K562 (cell line): Measurements from ENCODE around the gene CHCHD1. TPM values are rescaled to one million over a fixed set of nuclear protein-coding genes. Genes with fewer than 3 reads are reported as not detected.
A peak's percentile ranks its signal among the peaks of the same experiment; 100 is the strongest.

ENCODE experiments used
- ATAC-seq: fragments of 200-7000 bp; cut with Tn5 transposase; 3 replicates; pipeline ENCODE4 v1.9.1; 2020; ENCODE audit warnings: moderate library complexity
- BruUV-seq: library from RNA; stranded (reverse); fragments of 400-500 nt; replicated peaks from 2 replicates; lab custom pipeline; 2021; lab: Mats Ljungman, UMichigan
- CTCF ChIA-PET: fragments of 300-600 bp; formaldehyde crosslinking; extraction: SDS; loops from one replicate; lab custom pipeline; 2021; ENCODE audit warnings: low intra/inter-chr PET ratio; lab: Yijun Ruan, JAX
- POLR2A ChIA-PET: fragments of 300-600, 350-650 bp; sonication (Branson Sonifier 250); formaldehyde crosslinking; extraction: SDS; loops from one replicate; lab custom pipeline; 2021; ENCODE audit warnings: antibody characterized with exemption, inconsistent platforms; lab: Yijun Ruan, JAX
- DNase-seq, 4 experiments: peaks; one replicate each; pipeline versions ENCODE4 v3.0.0 to v3.0.0-alpha.2; 2011 to 2018; ENCODE audit warnings: low spot score in 3 of 4, mixed read lengths in 3 of 4; ENCODE audit errors: extremely low read depth in 1 of 4
- FAIRE-seq: peaks from 2 replicates; lab custom pipeline; 2011; peaks lifted over from hg19 to GRCh38; lab: Jason Lieb, UNC
- H2AFZ ChIP-seq: 2 replicates; pipeline ENCODE4 v1.6.0; 2011; ENCODE audit warnings: low read depth, low read length, control low read depth, inconsistent platforms
- H3K27ac ChIP-seq: fragments of 200-600 bp; 3 replicates; pipeline ENCODE4 v1.8.0; 2011; ENCODE audit warnings: low read depth, mild to moderate bottlenecking, control low read depth, inconsistent platforms, low read length, moderate library complexity, mixed read lengths; ENCODE audit errors: extremely low read depth
- H3K27me3 ChIP-seq, 2 experiments: fragments of 300-600 bp in 1 of 2; 2 replicates in 1 of 2; 3 replicates in 1 of 2; pipeline versions ENCODE4 v1.6.0 to v1.8.0; 2011; ENCODE audit warnings: inconsistent platforms in 2 of 2, low read length in 2 of 2, mild to moderate bottlenecking in 1 of 2, mixed read lengths in 1 of 2, moderate library complexity in 1 of 2; ENCODE audit not compliant: control insufficient read depth in 2 of 2, insufficient read depth in 2 of 2
- H3K36me3 ChIP-seq: fragments of 300-600 bp; 3 replicates; pipeline ENCODE4 v1.8.0; 2011; ENCODE audit warnings: mild to moderate bottlenecking, low read length, inconsistent platforms; ENCODE audit not compliant: control insufficient read depth, insufficient read depth
- H3K4me1 ChIP-seq, 2 experiments: fragments of 200-600 bp in 1 of 2; replicated peaks in 1 of 2; 2 replicates in 1 of 2; 3 replicates in 1 of 2; pipeline versions ENCODE4 v1.5.1 to v1.8.0; 2011; ENCODE audit warnings: inconsistent platforms in 2 of 2, low read length in 2 of 2, mild to moderate bottlenecking in 1 of 2, mixed read lengths in 1 of 2, moderate library complexity in 1 of 2; ENCODE audit not compliant: control insufficient read depth in 2 of 2, insufficient read depth in 2 of 2
- H3K4me2 ChIP-seq: 2 replicates; pipeline ENCODE4 v1.6.1; 2011; ENCODE audit warnings: low read length, control low read depth, inconsistent platforms, mixed read lengths; ENCODE audit not compliant: insufficient read depth
- H3K4me3 ChIP-seq: fragments of 200-600 bp; sonication (generic), shearing (Covaris generic); 2 replicates; pipeline ENCODE4 v1.5.1; 2016; ENCODE audit warnings: control low read depth, inconsistent platforms
- H3K79me2 ChIP-seq: fragments of 200-600 bp; 3 replicates; pipeline ENCODE4 v1.8.0; 2011; ENCODE audit warnings: low read length, inconsistent platforms; ENCODE audit not compliant: control insufficient read depth, insufficient read depth
- H3K9ac ChIP-seq, 2 experiments: 2 replicates each; pipeline versions ENCODE4 v1.6.0 to v1.6.1; 2011; ENCODE audit warnings: low read depth in 2 of 2, low read length in 2 of 2, control low read depth in 1 of 2, inconsistent platforms in 1 of 2, mild to moderate bottlenecking in 1 of 2, mixed read lengths in 1 of 2; ENCODE audit not compliant: insufficient read depth in 1 of 2
- H3K9me1 ChIP-seq: one replicate; pipeline ENCODE4 v1.6.0; 2011; ENCODE audit warnings: inconsistent platforms, mild to moderate bottlenecking, low read length, moderate library complexity; ENCODE audit not compliant: control insufficient read depth, insufficient read depth
- H3K9me3 ChIP-seq: replicated peaks from 2 replicates; pipeline ENCODE4 v1.5.1; 2011; ENCODE audit warnings: low read depth, low read length, inconsistent platforms; ENCODE audit not compliant: control insufficient read depth, insufficient read depth
- H4K20me1 ChIP-seq: replicated peaks from 2 replicates; pipeline ENCODE4 v1.6.1; 2011; ENCODE audit warnings: low read length, inconsistent platforms, mixed read lengths; ENCODE audit not compliant: control insufficient read depth, insufficient read depth
- ATF2 ChIP-seq: sonication (generic); formaldehyde crosslinking; IDR thresholded peaks from 2 replicates; pipeline ENCODE4 v1.8.1; 2022; ENCODE audit warnings: missing genetic modification reagents
- EGR1 ChIP-seq: fragments of 450-650 bp; conservative IDR thresholded peaks from 2 replicates; pipeline ENCODE4 v1.6.1; 2017; ENCODE audit warnings: mild to moderate bottlenecking
- FOXP1 ChIP-seq: sonication (generic); formaldehyde crosslinking; IDR thresholded peaks from 2 replicates; pipeline ENCODE4 v1.8.0; 2022; ENCODE audit warnings: mild to moderate bottlenecking, missing genetic modification reagents
- MIER1 ChIP-seq: fragments of 450-650 bp; IDR thresholded peaks from 2 replicates; pipeline ENCODE4 v1.6.1; 2016; ENCODE audit warnings: antibody characterized with exemption, mild to moderate bottlenecking, low read depth
- NCOA1 ChIP-seq: fragments of 450-650 bp; IDR thresholded peaks from 2 replicates; pipeline ENCODE4 v1.6.1; 2016; ENCODE audit warnings: low read depth
- RFX1 ChIP-seq: fragments of 450-650 bp; IDR thresholded peaks from 2 replicates; pipeline ENCODE4 v1.6.1; 2016; ENCODE audit warnings: mild to moderate bottlenecking, moderate library complexity
- SOX6 ChIP-seq: fragments of 450-650 bp; IDR thresholded peaks from 2 replicates; pipeline ENCODE4 v1.6.1; 2014; ENCODE audit warnings: mild to moderate bottlenecking
- TEAD4 ChIP-seq, 2 experiments: sonication (generic) in 1 of 2; formaldehyde crosslinking in 1 of 2; IDR thresholded peaks; 2 replicates each; pipeline versions ENCODE4 v1.6.1 to v1.8.0; 2012 to 2022; ENCODE audit warnings: borderline replicate concordance in 1 of 2, inconsistent platforms in 1 of 2, low read length in 1 of 2, mild to moderate bottlenecking in 1 of 2, missing genetic modification reagents in 1 of 2
- ZKSCAN8 ChIP-seq: fragments of 200-800 bp; sonication (Bioruptor generic); IDR thresholded peaks from 2 replicates; pipeline ENCODE4 v1.6.1; 2016; ENCODE audit warnings: missing genetic modification characterization, missing compliant biosample characterization
- ZNF124 ChIP-seq: sonication (generic); formaldehyde crosslinking; IDR thresholded peaks from 2 replicates; pipeline ENCODE4 v1.8.1; 2022; ENCODE audit warnings: missing genetic modification reagents
- ZNF165 ChIP-seq: fragments of 250-450 bp; sonication (Bioruptor Pico); IDR thresholded peaks from 2 replicates; pipeline ENCODE4 v1.4.0; 2020; ENCODE audit warnings: borderline replicate concordance
- ZNF263 ChIP-seq: sonication (generic); formaldehyde crosslinking; IDR thresholded peaks from 2 replicates; pipeline ENCODE4 v1.8.0; 2022; ENCODE audit warnings: mild to moderate bottlenecking, missing genetic modification reagents, borderline replicate concordance
- WGBS: fragments of 100-300 bp; shearing (Covaris generic); methylation state at CpG from one replicate; pipeline ENCODE4 v1.1.6; 2016; ENCODE audit warnings: low coverage, mixed read lengths; ENCODE audit not compliant: insufficient coverage; ENCODE audit errors: missing lambda C conversion rate; 5-methylcytosine and 5-hydroxymethylcytosine counted together
- in situ Hi-C: fragments of 300-500 bp; cut with MboI; formaldehyde crosslinking; loops from 4 replicates; pipeline ENCODE4 v1.15.0; 2018; ENCODE audit warnings: inconsistent platforms, mixed read lengths
- intact Hi-C: fragments of 100-400 bp; cut with micrococcal nuclease; formaldehyde crosslinking; loops from 2 replicates; pipeline ENCODE4 v1.14.2; 2022
- polyA plus RNA-seq, 8 experiments: library from polyadenylated mRNA; depleted of rRNA in 4 of 8; stranded (reverse) in 5 of 8; unstranded in 3 of 8; fragments of >200 nt; fragmentation: Nextera tagmentation in 2 of 8; fragmentation: Illumina TruSeq in 1 of 8; extraction: Ambion mirVana in 2 of 8; extraction: Trizol in 1 of 8; gene quantifications; 2 replicates each; pipeline versions ENCODE4 v1.2.1 to v1.2.3, GENCODE V29; 2011 to 2014; ENCODE audit warnings: inconsistent platforms in 1 of 8, missing spikeins in 1 of 8
- total RNA-seq, 7 experiments: library from RNA; depleted of rRNA in 6 of 7; stranded (reverse); fragments of >200 nt in 6 of 7; fragmentation: Illumina TruSeq in 2 of 7; extraction: Trizol in 2 of 7; gene quantifications; 2 replicates each; pipeline versions ENCODE4 v1.2.1 to v1.2.3, GENCODE V29; 2011 to 2021; ENCODE audit warnings: low replicate concordance in 1 of 7
- TF ChIP-seq, protein P1 (sequence below): fragments of 450-650 bp; formaldehyde crosslinking; IDR thresholded peaks from 2 replicates; pipeline ENCODE4 v1.4.0; 2020; ENCODE audit warnings: mild to moderate bottlenecking, moderate library complexity

CHCHD1 gene
- total and polyA plus RNA-seq, 9 of the 15 experiments (the other 6 are each of a cell fraction or from before 2014, with no cell fraction given): 52.9 to 126 (median 83.4) TPM

DNA sequence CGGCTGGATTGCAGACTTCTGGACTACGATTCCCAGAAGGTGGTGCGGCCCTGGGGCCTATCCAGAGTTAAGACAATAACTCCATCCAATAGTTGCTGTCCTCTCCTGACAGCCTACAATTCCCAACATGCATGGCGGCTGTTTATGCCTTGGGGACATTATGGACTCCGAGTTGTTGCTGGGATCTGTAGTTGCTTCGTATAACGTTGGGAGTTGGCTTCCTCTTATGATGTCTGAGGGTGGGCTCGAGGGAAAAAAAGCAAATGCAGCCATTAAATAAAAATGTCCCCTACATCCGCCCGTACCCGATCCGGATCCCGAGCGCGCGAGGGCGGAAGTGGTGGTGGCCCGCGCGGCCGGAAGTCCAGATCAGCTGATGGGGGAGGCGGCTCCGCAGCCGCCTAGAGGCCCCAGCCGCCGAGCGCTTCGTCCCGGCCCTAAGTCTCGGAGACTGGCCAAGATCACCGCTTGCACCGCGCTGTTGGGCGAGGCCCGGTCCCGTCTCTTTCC, 3.4 kb downstream of the CHCHD1 start, which contains the start of gene ZSWIM8 (continued):
- no peak for TF ChIP-seq RFX1
- TF ChIP-seq ZNF124: no peak
- TF ChIP-seq ZNF263: no peak
- no peak for TF ChIP-seq ZNF165 (CRISPR knock-in tag)
- TF ChIP-seq ZKSCAN8 (CRISPR knock-in tag): no peak

DNA sequence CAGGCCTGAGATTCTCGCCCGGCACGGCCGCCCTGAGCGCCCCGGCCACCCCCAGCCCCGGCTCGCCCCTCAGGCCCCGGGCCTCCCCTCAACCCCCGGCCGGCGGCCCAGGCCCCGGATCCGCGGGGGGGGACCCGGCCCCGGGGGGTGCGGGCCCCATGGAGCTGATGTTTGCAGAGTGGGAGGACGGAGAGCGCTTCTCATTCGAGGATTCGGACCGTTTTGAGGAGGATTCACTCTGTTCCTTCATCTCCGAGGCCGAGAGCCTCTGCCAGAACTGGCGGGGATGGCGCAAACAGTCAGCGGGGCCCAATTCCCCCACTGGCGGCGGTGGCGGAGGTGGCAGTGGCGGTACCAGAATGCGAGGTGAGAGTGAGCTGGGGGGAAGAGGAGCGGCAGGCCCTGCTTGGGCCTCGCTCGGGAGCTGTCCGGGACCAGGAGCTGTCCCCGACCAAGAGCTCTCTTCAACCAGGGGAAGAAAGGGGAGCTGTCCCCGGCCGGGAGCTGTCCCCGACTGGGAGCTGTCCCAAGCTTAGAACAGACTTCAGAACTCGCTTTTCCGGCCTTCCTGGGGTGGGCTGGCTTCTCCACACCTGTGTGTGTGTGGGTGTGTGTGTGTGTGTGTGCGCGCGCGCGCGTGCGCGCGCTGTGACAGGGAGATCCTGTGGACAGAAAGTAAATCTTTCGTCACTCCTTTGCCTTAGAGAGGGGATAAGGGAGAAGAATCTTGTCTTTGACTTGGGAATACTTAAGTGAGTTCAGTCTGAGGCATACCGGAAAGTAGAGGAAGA, 4.1 kb downstream of the CHCHD1 start:
- peak overlapping the region; percentile 89 for H3K4me3 ChIP-seq
- H2AFZ ChIP-seq: peak overlapping the region; percentile 94
- intact Hi-C loops: loop anchor here (2.0 to 10.0 kb wide), 2 partner anchors 25 to 319 kb away; partner anchors contain the start of gene NDST2
- ChIA-PET POLR2A (interaction anchor here (0.6 to 6.7 kb wide), 9 partner anchors 9 to 185 kb away, joined by 3 to 61 read pairs (median 4); a partner anchor contains a TSS), CTCF (no interaction called here)
- peaks cover 29% of the 10 kb centered on the region; the same call in 2 of the 3 replicates for H3K36me3 ChIP-seq
- under 1% methylated on average over 29 of the region's 54 CpGs for WGBS
- FAIRE-seq (peak; percentile 32), DNase-seq (peak; percentile 59 to 72 (median 62)), ATAC-seq (peak; percentile 14)
- H4K20me1 ChIP-seq: no peaks in the 10 kb centered on the region; the same call in 1 of the 2 replicates
- H3K4me1 ChIP-seq: peaks cover 9 to 27% of the 10 kb centered on the region in 2 experiments; a peak in 4 of 5 replicates
- no peaks in the 10 kb centered on the region for H3K9me1 ChIP-seq
- no peaks in the 10 kb centered on the region for H3K27me3 ChIP-seq
- H3K79me2 ChIP-seq: peaks cover 55% of the 10 kb centered on the region
- in situ Hi-C loops: no loop called here
- peak overlapping the region; percentile 84 for H3K4me2 ChIP-seq
- peak overlapping the region; percentile 71 to 96 for H3K9ac ChIP-seq
- no peaks in the 10 kb centered on the region for H3K9me3 ChIP-seq
- H3K27ac ChIP-seq: peak overlapping the region; percentile 76
- no TSS peak for BruUV-seq
- peak; percentile 62; the same call in 1 of the 2 replicates for TF ChIP-seq FOXP1 (CRISPR knock-in tag)
- TF ChIP-seq NCOA1: peak; percentile 92
- TF ChIP-seq TEAD4 (IDR thresholded peaks at IDR 0.05; ENCODE audit: low read length): no peak
- TF ChIP-seq TEAD4 (CRISPR knock-in tag; IDR thresholded peaks at IDR 0.05; ENCODE audit: borderline replicate concordance): no peak
- TF ChIP-seq SOX6: no peak
- TF ChIP-seq MIER1: peak; percentile 85
- TF ChIP-seq, protein P1, sequence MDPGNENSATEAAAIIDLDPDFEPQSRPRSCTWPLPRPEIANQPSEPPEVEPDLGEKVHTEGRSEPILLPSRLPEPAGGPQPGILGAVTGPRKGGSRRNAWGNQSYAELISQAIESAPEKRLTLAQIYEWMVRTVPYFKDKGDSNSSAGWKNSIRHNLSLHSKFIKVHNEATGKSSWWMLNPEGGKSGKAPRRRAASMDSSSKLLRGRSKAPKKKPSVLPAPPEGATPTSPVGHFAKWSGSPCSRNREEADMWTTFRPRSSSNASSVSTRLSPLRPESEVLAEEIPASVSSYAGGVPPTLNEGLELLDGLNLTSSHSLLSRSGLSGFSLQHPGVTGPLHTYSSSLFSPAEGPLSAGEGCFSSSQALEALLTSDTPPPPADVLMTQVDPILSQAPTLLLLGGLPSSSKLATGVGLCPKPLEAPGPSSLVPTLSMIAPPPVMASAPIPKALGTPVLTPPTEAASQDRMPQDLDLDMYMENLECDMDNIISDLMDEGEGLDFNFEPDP: no peak
- TF ChIP-seq ATF2: no peak
- peak; percentile 77 for TF ChIP-seq EGR1
